ENCODE measurements around the gene DDX39B. TPM values are rescaled to one million over a fixed set of nuclear protein-coding genes. Genes with fewer than 3 reads are reported as not detected.

The DDX39B gene
- polyA plus RNA-seq, 1 donor, result 499 TPM

DNA sequence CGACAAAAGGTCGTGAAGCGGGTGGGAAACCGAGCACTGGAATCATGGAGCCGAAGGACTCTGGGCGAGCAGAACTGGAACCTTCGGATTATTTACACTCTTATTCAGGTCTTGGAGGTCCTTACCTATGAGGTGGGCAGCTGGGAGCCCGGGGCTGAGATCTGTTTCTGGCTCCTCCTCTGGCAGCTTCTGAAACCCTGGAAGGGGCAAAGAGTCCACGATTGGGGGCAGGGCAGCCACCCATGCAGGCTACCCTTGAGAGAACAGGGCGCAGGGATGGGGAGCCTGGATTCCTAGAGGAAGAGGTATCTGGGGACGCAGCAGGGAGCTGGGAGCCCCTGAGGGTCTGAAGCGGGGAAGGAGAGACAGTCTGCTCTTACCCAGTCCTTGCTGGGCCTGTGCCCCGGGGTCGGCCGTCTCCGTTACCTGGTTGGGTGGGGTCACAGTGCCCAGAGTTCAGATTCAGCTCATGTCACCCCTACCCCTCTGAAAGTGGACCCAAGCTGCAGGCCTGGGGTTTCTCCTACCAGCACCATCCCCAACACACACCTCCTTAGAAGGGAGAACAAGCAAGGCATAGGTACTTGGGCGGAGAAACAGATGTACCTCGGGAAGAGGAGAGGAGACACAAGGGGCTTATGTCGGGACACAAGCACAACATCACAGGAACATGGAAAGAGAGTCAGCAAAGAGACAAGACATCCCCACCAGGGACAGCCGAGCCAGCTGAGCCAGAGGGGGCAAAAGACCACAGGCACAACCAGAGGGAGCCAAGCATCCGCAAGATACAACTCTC, 39.8 kb upstream of the DDX39B start:
- peak overlapping the region; percentile 87 for H3K4me3 ChIP-seq (ENCODE audit: low read length)
- H3K4me1 ChIP-seq (ENCODE audit: control insufficient read depth, insufficient read depth, low read length), result peaks cover 7% of the 10 kb centered on the region
- DNase-seq, result peak in 1 of 2 donors; percentile 42
- WGBS (ENCODE audit: insufficient coverage, low lambda C conversion rate), result no CpG with 5 or more reads among the region's 21 CpGs
- peaks cover 25% of the 10 kb centered on the region for H3K27me3 ChIP-seq (ENCODE audit: control insufficient read depth, insufficient read depth, low read length)
- H3K27ac ChIP-seq (ENCODE audit: low read length), result peak overlapping the region; percentile 57
- no peaks in the 10 kb centered on the region for H3K36me3 ChIP-seq (ENCODE audit: control insufficient read depth, insufficient read depth, low read length)
- peaks cover 3% of the 10 kb centered on the region for H3K9me3 ChIP-seq (ENCODE audit: control insufficient read depth, low read depth, low read length)

DNA sequence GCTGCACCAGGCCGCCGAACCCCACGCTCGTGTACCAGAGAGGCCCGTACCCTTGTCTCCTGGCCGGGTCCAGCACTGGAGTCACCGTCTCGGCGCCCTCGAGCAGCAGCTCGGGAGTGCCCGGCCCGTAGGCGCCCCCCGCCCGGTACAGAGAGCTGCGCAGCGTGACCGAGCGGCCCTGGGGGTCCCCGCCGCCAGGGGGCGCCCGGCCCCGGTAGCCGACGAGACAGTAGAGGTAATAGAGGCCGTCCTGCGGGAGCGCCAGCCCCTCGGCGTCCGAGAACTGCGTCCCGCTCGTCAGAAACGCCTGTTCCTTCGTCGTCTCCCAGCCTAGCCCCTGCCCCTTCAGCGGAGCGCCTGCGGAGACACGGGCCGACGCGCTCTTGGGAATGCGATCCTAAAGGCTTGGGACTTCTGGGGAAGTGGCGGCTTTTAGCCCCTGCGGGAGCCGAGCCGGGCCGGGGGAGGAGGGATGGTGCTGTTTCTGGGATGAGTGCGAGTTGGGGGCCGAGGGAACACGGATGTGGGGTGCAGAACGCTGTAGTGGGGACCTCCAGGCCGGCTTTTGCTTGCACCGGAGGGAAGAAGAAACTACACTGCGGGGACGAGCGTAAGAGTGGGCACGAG, 39.1 kb upstream of the DDX39B start:
- Histone ChIP-seq H3K4me1 (ENCODE audit: control insufficient read depth, insufficient read depth, low read length) (peaks cover 7% of the 10 kb centered on the region), H3K27ac (ENCODE audit: low read length) (peak overlapping the region; percentile 57), H3K27me3 (ENCODE audit: control insufficient read depth, insufficient read depth, low read length) (peaks cover 20% of the 10 kb centered on the region), H3K9me3 (ENCODE audit: control insufficient read depth, low read depth, low read length) (peaks cover 3% of the 10 kb centered on the region), H3K36me3 (ENCODE audit: control insufficient read depth, insufficient read depth, low read length) (no peaks in the 10 kb centered on the region), H3K4me3 (ENCODE audit: low read length) (peak overlapping the region; percentile 87)
- no CpG with 5 or more reads among the region's 62 CpGs for WGBS (ENCODE audit: insufficient coverage, low lambda C conversion rate)
- DNase-seq, result peak; percentile 72 to 79

- H3K27me3 ChIP-seq (ENCODE audit: control insufficient read depth, insufficient read depth, low read length), result peaks cover 23% of the 10 kb centered on the region
- H3K4me1 ChIP-seq (ENCODE audit: control insufficient read depth, insufficient read depth, low read length), result peaks cover 7% of the 10 kb centered on the region
- H3K4me3 ChIP-seq (ENCODE audit: low read length), result peak overlapping the region; percentile 87
- DNase-seq, result no peak
- peaks cover 3% of the 10 kb centered on the region for H3K9me3 ChIP-seq (ENCODE audit: control insufficient read depth, low read depth, low read length)
- no peak overlapping the region for H3K27ac ChIP-seq (ENCODE audit: low read length)
- WGBS (ENCODE audit: insufficient coverage, low lambda C conversion rate), result no CpG with 5 or more reads among the region's 11 CpGs
- no peaks in the 10 kb centered on the region for H3K36me3 ChIP-seq (ENCODE audit: control insufficient read depth, insufficient read depth, low read length)
Observed at GRCh38 chr6:31580438-31580740, 38.6 kb upstream of the DDX39B start.

DNA sequence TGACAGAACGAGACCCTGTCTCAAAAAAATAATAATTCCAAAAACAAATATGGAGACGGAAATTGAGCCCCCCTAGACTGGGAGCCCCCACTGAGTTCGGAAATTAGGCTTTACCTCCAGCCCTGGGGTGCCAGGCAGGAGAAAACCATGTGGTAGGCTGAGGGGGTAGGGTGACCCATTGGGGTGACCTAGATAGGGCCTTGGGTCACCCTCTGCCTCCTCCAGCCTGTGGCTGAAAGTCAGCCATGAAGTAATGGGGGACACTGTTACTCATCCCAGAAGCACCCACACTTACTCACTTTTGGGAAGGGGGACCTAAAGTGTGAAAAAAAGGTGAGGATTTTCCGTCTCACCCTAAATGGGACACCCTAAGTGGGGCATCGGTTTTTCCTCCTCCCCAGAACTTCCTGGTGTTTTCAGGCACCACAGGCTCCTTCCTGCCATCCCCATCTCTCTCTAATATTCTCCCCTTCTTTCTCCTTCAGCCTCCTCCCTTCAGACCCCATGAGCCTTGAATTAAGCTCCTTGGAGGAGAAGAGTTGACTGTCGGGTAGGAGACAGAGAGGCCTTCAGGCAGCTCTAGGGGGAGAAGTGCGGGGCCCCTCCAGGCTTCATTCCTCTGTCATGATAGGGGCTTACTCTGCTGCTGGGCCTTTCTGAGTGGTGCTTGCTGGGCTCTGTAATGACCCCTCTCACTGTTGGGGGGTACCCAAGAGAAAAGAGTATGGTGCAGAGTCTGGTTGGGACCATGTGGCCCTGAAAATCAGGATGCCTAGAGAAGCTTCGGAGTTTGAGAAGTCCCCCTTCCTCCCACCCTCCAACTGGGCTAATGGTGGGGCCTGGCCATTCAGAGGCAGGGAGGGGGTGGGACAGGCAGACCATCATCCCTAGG, 38.0 kb upstream of the DDX39B start:
- WGBS (ENCODE audit: insufficient coverage, low lambda C conversion rate), result 86% methylated on average over 1 of the region's 8 CpGs
- peaks cover 3% of the 10 kb centered on the region for H3K9me3 ChIP-seq (ENCODE audit: control insufficient read depth, low read depth, low read length)
- DNase-seq, result no peak
- H3K27me3 ChIP-seq (ENCODE audit: control insufficient read depth, insufficient read depth, low read length), result peaks cover 26% of the 10 kb centered on the region
- peaks cover 7% of the 10 kb centered on the region for H3K4me1 ChIP-seq (ENCODE audit: control insufficient read depth, insufficient read depth, low read length)
- no peak overlapping the region for H3K4me3 ChIP-seq (ENCODE audit: low read length)
- H3K27ac ChIP-seq (ENCODE audit: low read length), result no peak overlapping the region
- H3K36me3 ChIP-seq (ENCODE audit: control insufficient read depth, insufficient read depth, low read length), result no peaks in the 10 kb centered on the region

DNA sequence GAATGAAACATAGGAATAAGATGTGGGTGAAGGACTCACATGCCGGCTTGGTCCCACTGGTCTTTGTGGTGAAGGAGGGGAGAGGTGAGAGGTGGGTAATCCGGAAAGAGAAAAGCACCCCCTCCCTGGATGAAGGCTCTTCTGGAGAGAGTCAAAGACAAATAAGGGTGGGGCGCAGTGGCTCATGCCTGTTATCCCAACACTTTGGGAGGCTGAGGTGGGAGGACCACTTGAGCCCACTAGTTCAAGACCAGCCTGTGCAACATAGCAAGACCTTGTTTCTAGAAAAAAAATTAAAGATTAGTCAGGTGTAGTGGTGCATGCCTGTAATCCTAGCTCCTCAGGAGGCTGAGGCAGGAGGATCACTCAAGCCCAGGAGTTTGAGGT, 37.3 kb upstream of the DDX39B start:
- no peak for DNase-seq
- H3K27me3 ChIP-seq (ENCODE audit: control insufficient read depth, insufficient read depth, low read length), result peaks cover 30% of the 10 kb centered on the region
- no CpG with 5 or more reads among the region's 3 CpGs for WGBS (ENCODE audit: insufficient coverage, low lambda C conversion rate)
- H3K27ac ChIP-seq (ENCODE audit: low read length), result no peak overlapping the region
- peaks cover 3% of the 10 kb centered on the region for H3K9me3 ChIP-seq (ENCODE audit: control insufficient read depth, low read depth, low read length)
- H3K4me3 ChIP-seq (ENCODE audit: low read length), result no peak overlapping the region
- peaks cover 7% of the 10 kb centered on the region for H3K4me1 ChIP-seq (ENCODE audit: control insufficient read depth, insufficient read depth, low read length)
- H3K36me3 ChIP-seq (ENCODE audit: control insufficient read depth, insufficient read depth, low read length), result no peaks in the 10 kb centered on the region

GRCh38 chr6:31578184-31579118, 36.6 kb upstream of the DDX39B start:
- H3K4me1 ChIP-seq (ENCODE audit: control insufficient read depth, insufficient read depth, low read length), result peaks cover 7% of the 10 kb centered on the region
- no CpG with 5 or more reads among the region's 12 CpGs for WGBS (ENCODE audit: insufficient coverage, low lambda C conversion rate)

DNA sequence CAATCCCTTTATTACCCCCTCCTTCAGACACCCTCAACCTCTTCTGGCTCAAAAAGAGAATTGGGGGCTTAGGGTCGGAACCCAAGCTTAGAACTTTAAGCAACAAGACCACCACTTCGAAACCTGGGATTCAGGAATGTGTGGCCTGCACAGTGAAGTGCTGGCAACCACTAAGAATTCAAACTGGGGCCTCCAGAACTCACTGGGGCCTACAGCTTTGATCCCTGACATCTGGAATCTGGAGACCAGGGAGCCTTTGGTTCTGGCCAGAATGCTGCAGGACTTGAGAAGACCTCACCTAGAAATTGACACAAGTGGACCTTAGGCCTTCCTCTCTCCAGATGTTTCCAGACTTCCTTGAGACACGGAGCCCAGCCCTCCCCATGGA, 35.8 kb upstream of the DDX39B start:
- H3K9me3 ChIP-seq (ENCODE audit: control insufficient read depth, low read depth, low read length), result peaks cover 3% of the 10 kb centered on the region
- H3K27me3 ChIP-seq (ENCODE audit: control insufficient read depth, insufficient read depth, low read length), result peaks cover 29% of the 10 kb centered on the region
- no peak overlapping the region for H3K27ac ChIP-seq (ENCODE audit: low read length)
- H3K4me1 ChIP-seq (ENCODE audit: control insufficient read depth, insufficient read depth, low read length), result peaks cover 7% of the 10 kb centered on the region
- no peak for DNase-seq
- H3K36me3 ChIP-seq (ENCODE audit: control insufficient read depth, insufficient read depth, low read length), result no peaks in the 10 kb centered on the region
- H3K4me3 ChIP-seq (ENCODE audit: low read length), result no peak overlapping the region
- WGBS (ENCODE audit: insufficient coverage, low lambda C conversion rate), result 100% methylated on average over 1 of the region's 3 CpGs

More at GRCh38 chr6:31578184-31579118, 36.6 kb upstream of the DDX39B start:
- Histone ChIP-seq H3K36me3 (ENCODE audit: control insufficient read depth, insufficient read depth, low read length) (no peaks in the 10 kb centered on the region), H3K4me3 (ENCODE audit: low read length) (no peak overlapping the region), H3K27me3 (ENCODE audit: control insufficient read depth, insufficient read depth, low read length) (peaks cover 30% of the 10 kb centered on the region), H3K9me3 (ENCODE audit: control insufficient read depth, low read depth, low read length) (peaks cover 3% of the 10 kb centered on the region), H3K27ac (ENCODE audit: low read length) (no peak overlapping the region)
- DNase-seq, result no peak

- DNase-seq, result no peak
- H3K4me1 ChIP-seq (ENCODE audit: control insufficient read depth, insufficient read depth, low read length), result peaks cover 7% of the 10 kb centered on the region
- H3K4me3 ChIP-seq (ENCODE audit: low read length), result no peak overlapping the region
- H3K27me3 ChIP-seq (ENCODE audit: control insufficient read depth, insufficient read depth, low read length), result peaks cover 26% of the 10 kb centered on the region
- H3K27ac ChIP-seq (ENCODE audit: low read length), result no peak overlapping the region
- H3K9me3 ChIP-seq (ENCODE audit: control insufficient read depth, low read depth, low read length), result peaks cover 3% of the 10 kb centered on the region
- no CpG with 5 or more reads among the region's 19 CpGs for WGBS (ENCODE audit: insufficient coverage, low lambda C conversion rate)
- H3K36me3 ChIP-seq (ENCODE audit: control insufficient read depth, insufficient read depth, low read length), result no peaks in the 10 kb centered on the region
Observed at GRCh38 chr6:31576897-31577578, 35.2 kb upstream of the DDX39B start.

- 76% methylated on average over 5 of the region's 8 CpGs for WGBS (ENCODE audit: insufficient coverage, low lambda C conversion rate)
- H3K4me3 ChIP-seq (ENCODE audit: low read length), result peak overlapping the region; percentile 30
- peaks cover 22% of the 10 kb centered on the region for H3K27me3 ChIP-seq (ENCODE audit: control insufficient read depth, insufficient read depth, low read length)
- H3K9me3 ChIP-seq (ENCODE audit: control insufficient read depth, low read depth, low read length), result peaks cover 3% of the 10 kb centered on the region
- DNase-seq, result no peak
- H3K4me1 ChIP-seq (ENCODE audit: control insufficient read depth, insufficient read depth, low read length), result no peaks in the 10 kb centered on the region
- H3K36me3 ChIP-seq (ENCODE audit: control insufficient read depth, insufficient read depth, low read length), result no peaks in the 10 kb centered on the region
- no peak overlapping the region for H3K27ac ChIP-seq (ENCODE audit: low read length)
Observed at GRCh38 chr6:31575952-31576685, 34.3 kb upstream of the DDX39B start.

Data from large intestine (tissue), 3 donors.